SH-SY5Y (cell line): ENCODE measurements around the gene IP6K2.

Experiments
- GATA2 ChIP-seq: IDR thresholded peaks from 2 replicates; pipeline ENCODE4 v1.6.1; 2011; ENCODE audit warnings: mild to moderate bottlenecking, low read depth, low read length
- GATA3 ChIP-seq: IDR thresholded peaks from 2 replicates; pipeline ENCODE4 v1.6.1; 2011; ENCODE audit warnings: low read depth, mild to moderate bottlenecking, low read length, moderate library complexity

- no peak for TF ChIP-seq GATA3
- TF ChIP-seq GATA2, result no peak
Observed at GRCh38 chr3:48756640-48757039, 39.6 kb upstream of the IP6K2 start.
